HT-29 (cell line): ENCODE measurements around the gene IL20RB. TPM values are rescaled to one million over a fixed set of nuclear protein-coding genes. Genes with fewer than 3 reads are reported as not detected.
"Not testable (repeated sequence)": the region's sequence is repeated elsewhere in the genome, so short reads cannot be mapped to it uniquely, and the experiment has no call there.

Source experiments
- DNase-seq: peaks from one replicate; pipeline ENCODE4 v3.0.0-alpha.2; 2015; ENCODE audit warnings: low spot score
- total RNA-seq: library from RNA; depleted of rRNA; stranded (reverse); fragments of >200 nt; shearing (Covaris generic); gene quantifications from 2 replicates; pipeline ENCODE4 v1.2.3, GENCODE V29; 2014

Gene IL20RB
- total RNA-seq, 1 experiment from 2014 or later = 3.4 TPM

DNA sequence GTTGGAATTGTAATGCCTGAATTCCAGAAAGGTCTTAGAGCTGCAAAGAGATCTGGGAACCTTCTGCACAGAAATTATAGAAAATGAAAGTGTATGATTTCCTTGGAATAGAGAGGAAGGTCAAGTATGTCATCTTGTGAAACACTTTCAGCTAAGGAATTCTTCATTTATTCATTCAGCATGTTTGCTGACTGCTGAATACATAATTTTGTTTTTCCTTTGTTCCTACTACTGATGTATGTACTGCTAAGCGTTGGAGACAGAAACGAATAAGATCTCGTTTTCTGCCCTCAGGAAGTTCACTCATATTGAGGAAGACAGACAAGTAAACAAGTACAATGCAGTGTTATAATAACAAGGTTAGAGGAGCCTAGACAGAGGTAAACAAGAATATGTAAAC is 14.3 kb upstream of the IL20RB start:
- DNase-seq = no peak

DNA sequence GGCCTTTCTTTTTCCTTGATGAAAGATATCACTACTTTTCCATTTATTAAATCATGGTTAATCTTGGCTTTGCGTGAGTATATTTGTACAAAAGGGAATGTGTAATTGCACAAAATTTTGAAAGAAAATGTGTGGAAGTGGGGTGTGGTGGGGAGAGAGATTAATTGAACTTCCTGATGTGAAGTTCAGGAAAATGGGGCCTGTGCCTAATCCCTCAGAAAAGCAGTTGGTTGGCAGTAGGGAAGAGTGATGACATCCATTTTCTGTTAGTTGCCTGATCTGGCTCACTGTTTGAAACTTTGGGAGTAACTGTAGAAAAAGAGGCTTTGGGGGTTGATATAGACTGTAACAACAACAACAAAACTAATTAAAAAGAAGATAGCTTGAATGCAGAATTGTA is 10.8 kb upstream of the IL20RB start:
- DNase-seq = no peak

DNA sequence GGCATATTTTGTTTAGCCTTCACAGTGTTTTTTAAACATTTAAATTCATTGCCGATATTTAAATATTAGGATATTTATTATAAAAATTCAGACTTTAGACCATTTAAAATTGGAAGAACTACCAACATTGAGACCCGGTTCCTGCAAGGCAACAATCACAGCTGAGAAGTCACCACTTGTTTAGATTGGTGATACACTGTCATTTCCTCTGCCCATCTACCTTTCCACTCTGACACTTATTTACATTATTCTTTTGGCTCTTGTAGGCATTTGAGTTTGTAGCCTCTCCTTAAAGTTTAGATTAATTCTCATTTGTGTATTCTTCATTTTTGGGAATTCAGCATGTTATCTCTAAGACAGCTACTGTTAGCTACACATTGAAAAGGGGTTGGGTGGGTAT is 10.3 kb upstream of the IL20RB start:
- no peak for DNase-seq

GRCh38 chr3:136949146-136949545 is 8.6 kb upstream of the IL20RB start:
- no peak for DNase-seq

- DNase-seq = no peak
These were observed 8.1 kb upstream of the IL20RB start for GRCh38 chr3:136949708-136950107.

DNA sequence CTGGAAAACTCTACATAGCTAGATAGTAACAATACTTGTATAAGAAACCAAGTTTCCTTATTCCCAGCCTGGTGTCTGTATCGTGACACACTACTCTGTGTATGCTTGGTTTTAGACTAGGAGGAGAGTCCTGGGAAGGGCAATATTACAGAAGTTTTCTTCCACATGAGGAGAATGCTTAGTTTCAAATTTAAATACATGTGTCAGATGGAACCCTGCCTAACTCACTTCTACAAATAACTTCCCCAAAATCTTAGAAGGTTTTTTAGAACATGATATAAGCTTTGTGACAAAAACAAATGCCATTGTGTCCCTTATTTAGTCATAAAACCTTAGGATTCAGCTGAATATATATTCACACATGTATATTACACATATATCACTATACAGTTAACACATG is 7.2 kb upstream of the IL20RB start:
- DNase-seq = no peak

- no peak for DNase-seq
These were observed 5.5 kb upstream of the IL20RB start for GRCh38 chr3:136952292-136952691.

GRCh38 chr3:136954251-136954650 is 3.5 kb upstream of the IL20RB start:
- no peak for DNase-seq

DNA sequence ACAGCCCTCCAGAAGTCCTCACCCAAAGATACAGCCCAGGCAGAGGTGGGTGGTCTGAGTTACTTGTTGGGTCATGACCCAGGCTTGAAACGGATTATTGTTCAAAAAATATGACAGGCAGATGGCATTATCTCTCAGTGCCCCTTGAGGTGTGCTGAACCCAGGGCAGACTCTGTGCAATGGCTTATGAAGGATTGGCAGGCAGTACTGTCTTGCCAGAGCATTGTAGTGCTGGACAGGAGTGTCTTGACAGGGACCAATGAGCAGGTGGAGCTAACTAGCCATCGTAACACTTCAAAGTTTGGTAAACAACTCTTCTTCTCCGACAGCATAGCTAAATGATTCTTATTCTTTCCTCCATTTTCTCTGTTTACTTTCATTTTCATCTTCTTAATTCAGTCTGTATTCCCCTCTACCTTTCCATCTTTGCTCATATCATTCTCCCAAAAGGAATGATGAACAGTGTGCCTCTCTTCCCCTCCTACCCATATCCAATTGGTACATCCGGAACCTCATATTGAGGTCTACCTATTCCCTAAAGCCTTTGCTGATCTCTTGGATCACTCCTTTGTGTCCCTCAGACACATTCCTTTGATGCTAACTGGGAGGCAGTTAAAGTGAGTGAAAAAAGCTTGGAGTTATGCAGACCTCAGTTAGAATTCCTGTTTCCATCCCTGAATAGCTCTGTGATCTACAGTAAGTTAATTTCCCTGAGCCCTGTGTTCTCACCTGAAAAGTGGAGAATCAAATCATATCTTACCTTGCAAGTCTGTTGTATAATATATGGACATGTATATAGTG is 2.6 kb upstream of the IL20RB start:
- DNase-seq = no peak

DNA sequence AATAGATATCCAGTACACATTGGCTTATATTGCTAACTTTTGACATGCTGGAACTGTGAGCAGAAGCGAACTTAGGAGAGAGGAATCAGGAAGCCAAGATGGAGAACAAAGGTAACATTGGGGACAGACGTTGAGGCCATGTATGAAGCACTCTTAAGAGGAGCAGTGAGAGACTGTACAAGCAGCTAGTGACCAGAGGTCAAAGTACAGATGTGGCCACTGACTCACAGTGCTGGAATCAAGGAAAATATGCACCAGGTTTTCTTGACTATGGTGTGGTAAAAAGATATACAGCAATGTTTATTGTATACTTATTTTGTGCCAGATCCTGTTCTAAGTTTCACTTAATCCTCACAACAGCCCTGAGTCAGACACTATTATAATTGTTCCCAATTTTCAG is 2.0 kb upstream of the IL20RB start:
- DNase-seq = peak; percentile 90

GRCh38 chr3:136956971-136957370 is 812 bp upstream of the IL20RB start:
- DNase-seq = no peak

DNA sequence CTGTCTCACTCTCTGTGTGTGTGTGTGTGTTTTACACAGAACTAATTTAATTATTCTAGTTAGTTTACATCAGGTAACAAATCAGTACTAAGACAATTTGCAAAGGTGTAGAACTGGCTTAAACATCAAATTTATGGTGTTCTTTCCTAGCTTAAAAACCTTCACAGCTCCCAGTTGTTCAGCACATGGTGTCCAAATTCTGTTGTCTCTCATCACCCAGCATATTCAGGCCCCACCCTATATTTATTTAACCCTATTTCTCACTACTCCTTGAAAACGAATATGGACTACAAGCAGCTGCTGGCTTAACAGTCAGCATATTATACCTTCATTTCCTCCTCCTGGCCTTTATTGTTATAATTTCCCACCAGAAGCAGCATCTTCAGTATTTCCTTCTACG is 1.2 kb downstream of the IL20RB start:
- DNase-seq = no peak

- DNase-seq = no peak
These were observed 1.8 kb downstream of the IL20RB start for GRCh38 chr3:136959599-136959998.

- no peak for DNase-seq
These were observed 3.4 kb downstream of the IL20RB start for GRCh38 chr3:136960838-136961836.

DNA sequence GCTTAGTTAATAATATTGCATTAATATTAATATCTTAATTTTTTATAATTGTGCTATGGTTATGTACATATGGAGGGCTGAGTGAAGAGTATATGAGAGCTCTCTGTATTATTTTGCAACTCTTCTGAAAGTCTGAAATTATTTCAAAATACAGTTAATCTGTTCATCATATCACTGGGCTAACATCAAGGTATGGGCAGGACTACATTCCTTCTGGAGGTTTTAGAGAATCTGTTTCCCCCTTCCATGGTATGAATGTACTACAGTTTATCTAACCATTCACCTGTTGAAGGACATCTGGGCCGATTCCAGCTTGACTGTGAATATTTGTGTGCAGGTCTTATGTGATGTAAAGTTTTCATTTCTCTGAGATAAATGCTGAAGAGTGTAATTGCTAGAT is 5.1 kb downstream of the IL20RB start:
- no peak for DNase-seq

GRCh38 chr3:136969539-136969938 is 11.8 kb downstream of the IL20RB start:
- not testable (repeated sequence) for DNase-seq

DNA sequence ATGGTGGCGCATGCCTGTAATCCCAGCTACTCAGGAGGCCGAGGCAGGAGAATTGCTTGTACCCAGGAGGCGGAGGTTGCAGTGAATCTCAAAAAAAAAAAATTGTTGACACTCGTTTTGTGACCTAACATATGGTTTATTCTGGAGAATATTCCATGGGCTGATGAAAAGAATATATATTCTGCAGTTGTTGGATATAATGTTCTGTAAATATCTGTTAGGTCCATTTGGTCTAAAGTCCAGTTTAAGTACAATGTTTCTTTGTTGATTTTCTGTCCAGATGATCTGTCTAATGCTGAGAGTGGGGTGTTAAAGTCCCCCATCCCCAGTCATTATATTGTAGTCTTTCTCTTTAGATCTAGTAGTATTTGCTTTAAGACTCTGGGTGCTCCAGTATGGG is 15.6 kb downstream of the IL20RB start:
- DNase-seq = no peak

- DNase-seq = no peak
These were observed 16.9 kb downstream of the IL20RB start for GRCh38 chr3:136974670-136975069.

- no peak for DNase-seq
These were observed 21.4 kb downstream of the IL20RB start for GRCh38 chr3:136979204-136979603.

GRCh38 chr3:136979684-136980083 is 21.9 kb downstream of the IL20RB start:
- no peak for DNase-seq

GRCh38 chr3:136982033-136982432 is 24.2 kb downstream of the IL20RB start:
- DNase-seq = no peak

- no peak for DNase-seq
These were observed 24.8 kb downstream of the IL20RB start for GRCh38 chr3:136982520-136983138.
